Measurements from ENCODE around the gene RNF10. TPM values are rescaled to one million over a fixed set of nuclear protein-coding genes. Genes with fewer than 3 reads are reported as not detected.

The RNF10 gene
- total and polyA plus RNA-seq, 9 of the 15 experiments (the other 6 are each of a cell fraction or from before 2014, with no cell fraction given): 43.0 to 139 (median 80.1) TPM

GRCh38 chr12:120528861-120529525 lies 5.2 kb upstream of the RNF10 start, which contains the start of gene COQ5 (continued):
- TF ChIP-seq MIER1 (IDR thresholded peaks at IDR 0.05; ENCODE audit: low read depth): no peak
- peak; percentile 90 for TF ChIP-seq SIN3B (IDR thresholded peaks at IDR 0.05; ENCODE audit: low read depth)
- TF ChIP-seq ZNF140 (CRISPR knock-in tag; IDR thresholded peaks at IDR 0.05): no peak
- TF ChIP-seq CC2D1A (IDR thresholded peaks at IDR 0.05): no peak; the same call in 1 of the 2 replicates
- TF ChIP-seq NFE2L1 (tag; IDR thresholded peaks at IDR 0.05; ENCODE audit: borderline replicate concordance, low read depth): no peak
- TF ChIP-seq KDM4B (IDR thresholded peaks at IDR 0.05; ENCODE audit: borderline replicate concordance in 2 of 2, low read depth in 1 of 2): no peak; a peak in 1 of 4 replicates
- TF ChIP-seq PREB (CRISPR knock-in tag; IDR thresholded peaks at IDR 0.05): 0 out of 2 replicates have a peak, but pooled peaks have one; percentile 38
- TF ChIP-seq, protein P1, sequence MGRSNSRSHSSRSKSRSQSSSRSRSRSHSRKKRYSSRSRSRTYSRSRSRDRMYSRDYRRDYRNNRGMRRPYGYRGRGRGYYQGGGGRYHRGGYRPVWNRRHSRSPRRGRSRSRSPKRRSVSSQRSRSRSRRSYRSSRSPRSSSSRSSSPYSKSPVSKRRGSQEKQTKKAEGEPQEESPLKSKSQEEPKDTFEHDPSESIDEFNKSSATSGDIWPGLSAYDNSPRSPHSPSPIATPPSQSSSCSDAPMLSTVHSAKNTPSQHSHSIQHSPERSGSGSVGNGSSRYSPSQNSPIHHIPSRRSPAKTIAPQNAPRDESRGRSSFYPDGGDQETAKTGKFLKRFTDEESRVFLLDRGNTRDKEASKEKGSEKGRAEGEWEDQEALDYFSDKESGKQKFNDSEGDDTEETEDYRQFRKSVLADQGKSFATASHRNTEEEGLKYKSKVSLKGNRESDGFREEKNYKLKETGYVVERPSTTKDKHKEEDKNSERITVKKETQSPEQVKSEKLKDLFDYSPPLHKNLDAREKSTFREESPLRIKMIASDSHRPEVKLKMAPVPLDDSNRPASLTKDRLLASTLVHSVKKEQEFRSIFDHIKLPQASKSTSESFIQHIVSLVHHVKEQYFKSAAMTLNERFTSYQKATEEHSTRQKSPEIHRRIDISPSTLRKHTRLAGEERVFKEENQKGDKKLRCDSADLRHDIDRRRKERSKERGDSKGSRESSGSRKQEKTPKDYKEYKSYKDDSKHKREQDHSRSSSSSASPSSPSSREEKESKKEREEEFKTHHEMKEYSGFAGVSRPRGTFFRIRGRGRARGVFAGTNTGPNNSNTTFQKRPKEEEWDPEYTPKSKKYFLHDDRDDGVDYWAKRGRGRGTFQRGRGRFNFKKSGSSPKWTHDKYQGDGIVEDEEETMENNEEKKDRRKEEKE (IDR thresholded peaks at IDR 0.05; ENCODE audit: borderline replicate concordance in 1 of 2, control insufficient read depth in 1 of 2, low read depth in 2 of 2, low read length in 1 of 2): no peak
- peak; percentile 64 to 87 for TF ChIP-seq AFF1 (IDR thresholded peaks at IDR 0.05; ENCODE audit: low read depth in 1 of 2, partially characterized antibody in 2 of 2)

Data from K562 (cell line).